Coronary artery (tissue), 2 donors: ENCODE measurements around the gene ASS1.

ENCODE experiments used
- DNase-seq: peaks from one replicate; pipeline ENCODE4 v3.0.0-alpha.2; 2017; ENCODE audit warnings: low spot score
- H3K27ac ChIP-seq, 2 donors: fragments of 200-600 bp; sonication (generic); one replicate each; pipeline ENCODE4 v1.5.1; 2016 to 2019
- H3K4me3 ChIP-seq: fragments of 200-600 bp; sonication (generic); 2 replicates; pipeline ENCODE4 v1.5.1; 2016; ENCODE audit warnings: mild to moderate bottlenecking, moderate library complexity
- CTCF ChIP-seq: fragments of 200-600 bp; sonication (generic); IDR thresholded peaks from one replicate; pipeline ENCODE4 v1.5.1; 2019; ENCODE audit warnings: antibody characterized with exemption

Gene ASS1

GRCh38 chr9:130542457-130543228 is 97.9 kb downstream of the ASS1 start:
- H3K27ac ChIP-seq, result no peak overlapping the region
- DNase-seq, result no peak
- TF ChIP-seq CTCF, result no peak

GRCh38 chr9:130543368-130543767 is 98.6 kb downstream of the ASS1 start:
- DNase-seq, result no peak
- Histone ChIP-seq H3K27ac (no peak overlapping the region), H3K4me3 (no peak overlapping the region)
- no peak for TF ChIP-seq CTCF

More at GRCh38 chr9:130542457-130543228, 97.9 kb downstream of the ASS1 start:
- no peak overlapping the region for H3K4me3 ChIP-seq

- H3K27ac ChIP-seq, result no peak overlapping the region
- no peak for DNase-seq
- no peak for TF ChIP-seq CTCF
Observed at GRCh38 chr9:130543859-130544258, 99.1 kb downstream of the ASS1 start.

GRCh38 chr9:130544364-130544763 is 99.6 kb downstream of the ASS1 start:
- Histone ChIP-seq H3K4me3 (no peak overlapping the region), H3K27ac (no peak overlapping the region)
- TF ChIP-seq CTCF, result no peak
- DNase-seq, result no peak

More at GRCh38 chr9:130543859-130544258, 99.1 kb downstream of the ASS1 start:
- H3K4me3 ChIP-seq, result no peak overlapping the region

- Histone ChIP-seq H3K4me3 (no peak overlapping the region), H3K27ac (no peak overlapping the region)
- no peak for DNase-seq
- TF ChIP-seq CTCF, result no peak
Observed at GRCh38 chr9:130548103-130548502, 103.3 kb downstream of the ASS1 start.

- Histone ChIP-seq H3K27ac (no peak overlapping the region), H3K4me3 (no peak overlapping the region)
- no peak for TF ChIP-seq CTCF
- no peak for DNase-seq
Observed at GRCh38 chr9:130549093-130549735, 104.5 kb downstream of the ASS1 start.
